ENCODE data around the gene PARD3.

- TF ChIP-seq CTCF (IDR thresholded peaks at IDR 0.05) (no peak), POLR2A (IDR thresholded peaks at IDR 0.05) (no peak)
These were observed 98.1 kb downstream of the PARD3 start for GRCh38 chr10:34716958-34717357.

All from Peyer's patch (tissue), 4 donors.